Stimulated activated CD4-positive, alpha-beta T cell treated with anti-CD3 and anti-CD28 coated beads, Interleukin-1b, Interleukin-23, amount 100 ng/mL, for 24 hours (primary cell): ENCODE data around the gene MAML2.

Experiments
- DNase-seq, 4 experiments: peaks; one replicate each; pipeline ENCODE4 v3.0.0-alpha.2; 2020; ENCODE audit warnings: low read depth in 4 of 4, low spot score in 1 of 4

MAML2 gene

DNA sequence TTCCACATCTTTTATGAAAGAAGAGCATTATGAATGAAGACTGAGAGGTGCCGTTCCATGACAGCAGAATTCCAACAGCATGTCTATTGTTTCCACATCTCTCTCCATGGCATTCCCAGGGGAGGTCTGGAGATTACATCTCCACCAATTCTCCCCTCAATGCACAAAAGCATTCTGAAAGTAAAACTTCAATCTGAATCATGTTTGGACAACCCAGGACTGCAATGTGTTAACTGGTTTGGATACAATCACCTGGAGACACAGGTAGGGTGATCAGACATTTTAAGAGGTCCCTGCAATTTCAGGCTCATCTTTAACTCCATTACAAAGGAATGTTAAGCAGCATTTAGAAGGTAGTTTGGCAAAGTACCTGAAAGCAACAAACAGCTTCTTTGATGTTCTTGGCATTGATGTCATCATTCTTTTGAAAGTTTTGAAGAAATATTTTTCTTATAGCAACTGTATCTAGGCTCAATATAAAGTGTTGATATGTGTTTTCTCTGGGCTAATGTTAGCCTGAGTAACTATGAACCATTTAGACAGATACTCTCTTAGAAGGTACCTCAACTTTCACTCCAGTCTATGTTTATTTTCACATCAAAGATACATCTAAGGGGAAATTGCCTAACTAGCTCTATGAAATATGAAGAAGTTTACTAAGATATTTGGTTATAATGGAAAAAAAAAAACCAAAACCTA, 237.6 kb downstream of the MAML2 start:
- DNase-seq: no peak

DNA sequence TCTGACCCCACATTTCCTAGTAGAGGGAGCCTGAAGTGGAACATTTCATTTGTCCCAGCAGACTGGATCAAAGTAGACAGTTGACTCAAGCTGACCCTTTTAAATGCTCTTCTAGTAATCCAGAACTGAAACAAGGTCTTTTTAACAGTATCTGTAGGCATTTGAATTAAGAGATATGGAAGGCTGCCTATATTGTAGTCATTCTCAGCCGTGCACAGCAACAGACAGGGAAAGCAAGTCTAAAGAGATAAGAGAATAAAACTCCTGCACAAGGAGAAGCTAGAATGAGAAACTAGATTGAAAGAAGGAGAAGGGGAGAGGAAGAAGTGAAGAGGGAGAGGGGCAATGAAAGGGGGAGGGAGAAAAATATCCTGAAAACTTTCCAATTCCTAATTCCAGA, 238.5 kb downstream of the MAML2 start:
- no peak for DNase-seq

DNA sequence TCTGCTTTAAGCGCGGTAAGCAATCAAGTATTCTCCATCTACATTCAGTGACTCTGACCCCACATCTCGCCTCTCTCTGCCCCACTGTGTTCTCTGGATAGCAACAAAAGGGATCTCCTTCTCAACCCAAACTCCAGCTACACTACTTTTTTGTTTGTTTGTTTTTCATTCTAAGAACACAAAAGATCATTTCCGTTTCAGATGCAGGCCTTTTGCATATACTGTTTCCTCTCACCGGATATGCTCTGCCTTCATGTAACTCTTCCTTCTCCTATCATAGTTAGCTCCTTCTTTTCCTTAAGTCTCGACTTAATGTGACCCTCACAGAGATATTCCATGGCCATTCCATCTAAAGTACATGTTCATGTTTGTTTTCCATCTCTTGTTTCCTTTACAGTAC, 239.3 kb downstream of the MAML2 start:
- no peak for DNase-seq

GRCh38 chr11:96103102-96103501, 239.9 kb downstream of the MAML2 start:
- no peak for DNase-seq

DNA sequence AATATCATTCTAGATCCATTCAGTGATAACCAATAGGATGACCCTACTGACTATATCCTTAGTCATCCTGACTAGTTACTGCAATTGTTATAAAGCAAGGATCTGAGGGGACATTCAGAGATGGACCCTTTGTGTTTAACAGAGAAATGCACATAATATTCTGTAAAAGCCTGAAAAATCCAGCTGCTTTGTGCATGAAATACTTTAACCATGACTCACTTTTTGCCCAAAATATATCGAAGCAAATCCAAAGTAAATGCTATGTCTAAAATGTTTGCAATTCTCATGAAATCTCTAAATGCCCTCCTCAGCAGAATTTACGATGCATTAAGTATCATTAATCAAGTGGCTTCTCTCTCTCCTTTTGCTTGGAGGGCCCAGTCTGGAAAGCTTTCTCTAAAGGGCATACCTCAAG, 240.3 kb downstream of the MAML2 start:
- DNase-seq: no peak

DNA sequence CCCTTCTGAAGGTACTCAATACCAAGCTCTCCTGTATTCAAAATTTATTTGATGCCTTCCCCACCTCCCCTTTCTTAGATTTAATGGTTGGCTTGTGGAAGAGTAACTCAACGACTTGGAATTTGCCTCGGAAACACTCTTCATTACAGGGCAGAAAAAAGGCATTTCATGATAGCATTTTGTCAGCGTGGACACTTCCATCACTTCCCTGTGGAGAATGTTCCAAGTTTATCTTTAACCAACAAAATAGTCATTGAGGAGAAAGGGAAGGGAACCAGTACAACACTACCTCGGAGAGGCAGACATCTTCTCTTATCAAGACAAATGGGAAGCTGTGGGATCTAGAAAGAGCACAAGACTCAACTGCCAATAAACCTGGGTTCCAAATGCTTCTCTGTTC, 241.8 kb downstream of the MAML2 start:
- DNase-seq: no peak

DNA sequence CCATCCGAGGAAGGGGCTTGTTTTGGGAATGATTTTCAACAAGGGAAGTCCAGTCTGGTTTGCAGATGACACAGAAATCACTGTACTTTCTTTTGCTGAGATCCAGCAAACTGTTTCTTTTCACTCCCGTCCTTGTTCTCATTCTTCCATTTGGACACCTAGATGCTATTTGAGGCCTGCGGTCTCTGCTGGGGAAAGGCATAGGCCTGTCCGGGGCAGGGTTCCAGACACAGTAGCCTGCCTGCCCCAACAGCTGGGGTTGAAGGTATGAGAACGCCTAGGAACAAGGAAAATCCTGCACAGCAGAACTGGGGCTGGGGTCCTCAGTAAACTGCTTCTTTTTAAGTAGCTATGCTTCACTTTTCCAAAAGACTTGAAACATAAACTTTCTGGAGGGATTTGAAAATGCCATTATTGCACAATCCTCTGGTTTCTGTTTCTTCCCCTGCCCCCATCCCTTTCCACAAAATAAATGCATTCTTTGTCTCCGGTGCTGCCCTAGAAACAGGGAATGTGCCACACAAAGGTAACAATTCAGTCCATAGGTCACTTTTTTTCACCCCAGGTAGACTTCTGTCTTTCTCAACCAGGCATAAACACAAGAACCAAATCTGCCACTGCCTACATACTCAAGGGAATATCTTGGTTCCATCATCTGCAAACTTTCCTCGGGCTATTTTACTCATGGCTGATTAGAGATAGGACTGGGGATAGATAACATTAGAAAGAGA, 244.3 kb downstream of the MAML2 start:
- no peak for DNase-seq

DNA sequence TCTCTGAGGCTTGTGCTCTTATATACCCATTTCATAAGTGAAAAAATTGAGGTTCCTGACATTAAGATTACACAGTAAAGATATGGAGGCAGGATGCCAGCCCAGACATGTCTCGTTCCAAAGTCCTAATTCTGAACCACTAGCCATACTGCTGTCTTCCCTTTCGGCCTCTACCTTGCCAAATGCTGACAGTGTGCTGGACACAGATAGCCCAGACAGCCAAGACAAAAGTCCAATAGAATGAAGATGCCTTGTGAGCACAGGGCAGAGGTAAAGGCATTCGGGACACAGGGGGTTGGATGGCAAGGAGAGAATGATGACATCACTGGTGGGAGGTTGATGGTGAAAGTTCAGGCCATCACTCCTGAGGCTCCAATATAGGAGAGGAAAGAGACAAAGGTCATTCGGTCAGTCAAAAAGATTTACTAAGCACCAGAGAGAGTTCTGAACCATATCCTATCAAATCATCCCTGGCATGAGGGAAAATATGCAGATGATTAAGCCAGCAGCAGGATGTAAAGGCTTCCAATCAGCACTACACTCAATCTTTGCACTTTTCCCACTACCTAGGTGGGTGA, 245.1 kb downstream of the MAML2 start:
- DNase-seq: no peak

DNA sequence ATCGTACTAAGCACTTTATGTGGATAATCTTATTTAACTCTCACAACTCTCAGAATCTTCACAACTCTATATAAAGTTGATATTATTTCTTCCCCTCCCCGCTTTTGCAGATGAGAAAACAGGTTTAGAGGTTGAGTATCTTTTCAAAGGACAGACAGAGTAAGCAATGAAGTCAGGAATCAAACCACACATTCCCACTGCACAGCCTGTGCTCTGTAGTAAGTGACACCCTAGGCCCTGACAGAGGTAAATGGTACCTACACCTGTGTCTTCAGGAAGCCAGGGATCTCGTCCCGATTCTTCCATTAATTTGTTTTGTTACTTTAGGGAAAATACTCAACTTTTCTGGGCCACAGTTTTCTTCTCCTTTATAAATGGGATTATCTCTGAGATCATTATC, 246.6 kb downstream of the MAML2 start:
- no peak for DNase-seq

- DNase-seq: no peak
Observed at GRCh38 chr11:96095884-96096303, 247.1 kb downstream of the MAML2 start.

GRCh38 chr11:96094156-96094555, 248.8 kb downstream of the MAML2 start:
- no peak for DNase-seq

DNA sequence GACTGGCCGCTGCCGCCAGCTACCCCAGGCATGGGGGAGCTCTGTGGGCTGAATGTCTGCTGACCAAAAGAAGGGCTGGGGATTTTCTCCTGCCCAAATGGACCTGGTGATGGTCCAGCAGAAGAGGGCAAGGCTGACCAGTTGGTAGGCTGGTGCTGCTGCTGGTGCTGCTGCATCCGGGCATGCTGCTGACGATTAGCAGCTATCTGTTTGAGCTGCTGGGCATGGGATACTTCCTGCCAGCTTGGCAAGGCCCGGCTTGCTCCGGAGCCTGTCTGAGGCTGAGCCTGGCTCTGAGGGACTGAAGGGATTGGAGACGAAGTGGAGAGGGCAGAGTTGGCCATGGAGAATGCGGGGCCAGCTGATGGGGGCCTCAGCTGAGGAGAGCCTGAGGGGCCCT, 250.5 kb downstream of the MAML2 start:
- DNase-seq: no peak

- no peak for DNase-seq
Observed at GRCh38 chr11:96091476-96091875, 251.5 kb downstream of the MAML2 start.

- DNase-seq: no peak
Observed at GRCh38 chr11:96090711-96091110, 252.3 kb downstream of the MAML2 start.

DNA sequence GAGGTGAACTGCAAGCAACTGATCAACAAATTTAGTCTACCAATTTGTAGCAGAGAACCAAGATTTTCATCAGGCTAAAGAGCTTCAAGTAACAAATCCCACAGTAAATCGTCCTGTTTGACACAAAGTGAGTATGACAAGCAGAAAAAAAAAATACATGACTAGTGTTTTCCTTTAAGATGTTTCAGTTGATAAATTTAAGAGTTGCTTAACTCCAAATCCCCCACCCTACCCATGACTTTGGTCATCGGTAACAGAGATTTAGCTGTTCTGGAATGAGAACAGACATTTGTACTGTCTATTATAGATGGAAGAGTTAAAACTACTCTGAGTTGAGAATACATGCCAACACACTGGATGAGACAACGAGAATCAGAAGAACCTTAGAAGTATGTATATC, 254.1 kb downstream of the MAML2 start:
- no peak for DNase-seq

- no peak for DNase-seq
Observed at GRCh38 chr11:96086111-96086510, 256.9 kb downstream of the MAML2 start.

DNA sequence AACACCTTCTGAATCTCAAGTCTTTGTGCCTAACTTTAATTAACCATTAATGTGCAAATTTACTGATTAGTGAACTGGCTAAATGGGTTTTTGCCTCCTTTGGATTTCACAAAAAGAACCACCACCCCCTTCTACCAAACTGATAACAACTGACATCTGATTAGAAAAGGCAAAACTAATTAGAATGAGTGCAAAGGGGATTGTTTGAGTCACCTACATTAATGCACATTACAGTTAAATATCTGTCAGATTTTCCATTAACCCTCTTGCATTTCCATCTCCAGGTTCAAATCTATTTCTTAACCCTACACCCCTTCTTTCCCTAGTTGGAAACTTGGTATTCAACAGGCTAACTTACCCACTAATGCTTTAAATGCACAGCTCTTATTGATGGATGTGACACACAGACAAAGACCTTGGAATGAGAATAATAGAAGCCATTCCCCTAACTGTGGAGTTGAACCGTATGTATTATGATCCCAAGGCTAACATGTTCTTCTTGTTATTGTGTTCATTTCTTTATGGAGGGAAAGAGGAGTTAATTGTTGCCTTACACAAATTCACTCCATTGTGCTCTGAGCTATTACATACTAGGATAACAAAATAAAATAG, 257.6 kb downstream of the MAML2 start:
- no peak for DNase-seq

DNA sequence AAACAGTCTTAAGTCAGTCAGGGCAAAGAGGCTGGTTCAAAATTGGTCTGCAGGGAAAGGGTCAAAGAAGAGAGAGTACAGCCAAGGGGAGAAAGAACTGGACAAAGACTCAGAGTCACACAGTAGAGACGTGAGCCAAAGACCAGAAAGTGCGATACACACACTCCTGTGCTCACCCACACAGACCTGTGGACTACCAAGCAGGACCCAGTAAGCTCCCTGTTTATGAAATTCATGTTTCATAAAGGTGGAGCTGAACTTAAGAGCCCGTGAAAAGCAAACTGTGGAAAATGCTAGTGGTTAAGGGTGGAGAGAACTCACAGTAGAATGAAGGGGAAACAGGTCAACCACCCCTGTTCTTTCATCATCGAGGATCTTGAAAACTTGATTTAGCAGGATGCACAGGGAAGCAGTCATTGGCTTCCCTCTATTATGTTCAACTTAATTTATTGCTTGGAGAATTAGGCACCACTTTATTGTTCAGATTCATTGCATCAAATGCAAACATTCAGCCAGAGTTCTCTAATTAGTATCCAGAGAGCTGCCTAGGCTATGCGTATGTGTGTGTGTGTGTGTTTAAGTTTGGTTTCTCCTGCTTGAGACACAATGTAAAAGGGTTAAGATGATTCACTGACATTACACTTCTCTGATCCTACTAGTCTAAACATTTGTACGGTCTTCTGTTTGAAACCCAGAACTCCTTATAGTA, 258.2 kb downstream of the MAML2 start:
- DNase-seq: no peak

- no peak for DNase-seq
Observed at GRCh38 chr11:96082936-96083335, 260.1 kb downstream of the MAML2 start.

GRCh38 chr11:96082002-96082899, 260.7 kb downstream of the MAML2 start:
- no peak for DNase-seq
